Measurements from ENCODE around the gene ZBTB16.

DNA sequence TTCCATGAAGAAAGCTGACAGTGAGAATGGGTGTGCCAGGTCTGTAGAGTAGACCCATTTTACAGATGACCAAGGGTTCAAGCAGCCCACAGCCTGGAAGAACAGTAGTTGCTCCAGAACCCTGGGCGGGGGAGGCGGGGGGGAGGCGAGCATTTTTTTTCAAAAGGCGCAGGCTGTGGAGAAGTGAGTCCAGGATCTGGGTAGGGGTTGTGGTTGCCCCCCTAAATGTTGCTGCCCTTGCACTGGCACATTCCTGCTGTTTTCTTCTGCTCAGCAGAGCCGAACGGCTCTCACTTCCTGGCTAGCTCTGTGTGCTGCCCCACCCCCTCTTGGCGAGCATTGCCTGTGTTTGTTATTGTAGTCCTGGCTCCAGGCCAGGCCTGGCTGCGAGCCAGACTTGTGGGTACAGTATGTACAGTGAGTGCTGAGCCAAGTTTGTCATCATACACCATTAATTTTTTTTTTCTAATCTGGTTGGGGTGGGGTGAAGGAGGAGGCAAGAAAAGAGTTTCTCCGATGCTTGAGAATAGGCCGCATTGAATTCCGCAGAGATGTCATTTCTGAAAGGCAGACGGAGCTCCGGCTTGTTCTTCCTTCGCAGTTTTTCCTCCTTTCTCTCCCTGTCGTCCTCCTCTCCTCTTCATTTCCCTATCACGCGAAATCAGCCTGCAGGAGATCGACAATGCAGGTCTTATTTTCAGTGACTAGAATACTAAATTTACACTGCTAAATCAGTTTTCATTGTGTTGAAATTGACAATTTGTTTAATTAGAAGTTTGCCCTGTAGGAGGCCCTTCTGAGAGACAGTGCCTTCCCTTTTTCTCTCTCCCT lies 100.5 kb downstream of the ZBTB16 start:
- TF ChIP-seq, protein P1, sequence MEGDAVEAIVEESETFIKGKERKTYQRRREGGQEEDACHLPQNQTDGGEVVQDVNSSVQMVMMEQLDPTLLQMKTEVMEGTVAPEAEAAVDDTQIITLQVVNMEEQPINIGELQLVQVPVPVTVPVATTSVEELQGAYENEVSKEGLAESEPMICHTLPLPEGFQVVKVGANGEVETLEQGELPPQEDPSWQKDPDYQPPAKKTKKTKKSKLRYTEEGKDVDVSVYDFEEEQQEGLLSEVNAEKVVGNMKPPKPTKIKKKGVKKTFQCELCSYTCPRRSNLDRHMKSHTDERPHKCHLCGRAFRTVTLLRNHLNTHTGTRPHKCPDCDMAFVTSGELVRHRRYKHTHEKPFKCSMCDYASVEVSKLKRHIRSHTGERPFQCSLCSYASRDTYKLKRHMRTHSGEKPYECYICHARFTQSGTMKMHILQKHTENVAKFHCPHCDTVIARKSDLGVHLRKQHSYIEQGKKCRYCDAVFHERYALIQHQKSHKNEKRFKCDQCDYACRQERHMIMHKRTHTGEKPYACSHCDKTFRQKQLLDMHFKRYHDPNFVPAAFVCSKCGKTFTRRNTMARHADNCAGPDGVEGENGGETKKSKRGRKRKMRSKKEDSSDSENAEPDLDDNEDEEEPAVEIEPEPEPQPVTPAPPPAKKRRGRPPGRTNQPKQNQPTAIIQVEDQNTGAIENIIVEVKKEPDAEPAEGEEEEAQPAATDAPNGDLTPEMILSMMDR (IDR thresholded peaks at IDR 0.05 in 8 of 11, conservative IDR thresholded peaks at IDR 0.05 in 3 of 11), result peak in 4 of 11 experiments; percentile 0 to 27 (median 15)
- peak; percentile 88 to 100 (median 96) for TF ChIP-seq POLR2AphosphoS5 (IDR thresholded peaks at IDR 0.05)

All from spleen (tissue), 7 donors.